Subcutaneous adipose tissue (tissue), 4 donors: ENCODE measurements around the gene GRIN2D. TPM values are rescaled to one million over a fixed set of nuclear protein-coding genes. Genes with fewer than 3 reads are reported as not detected.

Experiments
- total RNA-seq, 4 donors: library from RNA; depleted of rRNA; stranded (reverse); fragments of >200 nt; gene quantifications; one replicate each; pipeline ENCODE4 v1.1.0, GENCODE V29; 2016
- TF ChIP-seq, protein P1 (sequence below): fragments of 450-650 bp; IDR thresholded peaks from one replicate; pipeline ENCODE4 v1.5.1; 2016; ENCODE audit warnings: low read depth, mild to moderate bottlenecking, control low read depth, antibody characterized with exemption, moderate library complexity

GRIN2D gene
- 1 to 10 TPM in 1 of 4 donors, under 1 TPM in 3; 0.16 to 1.0 (median 0.31) TPM for total RNA-seq

DNA sequence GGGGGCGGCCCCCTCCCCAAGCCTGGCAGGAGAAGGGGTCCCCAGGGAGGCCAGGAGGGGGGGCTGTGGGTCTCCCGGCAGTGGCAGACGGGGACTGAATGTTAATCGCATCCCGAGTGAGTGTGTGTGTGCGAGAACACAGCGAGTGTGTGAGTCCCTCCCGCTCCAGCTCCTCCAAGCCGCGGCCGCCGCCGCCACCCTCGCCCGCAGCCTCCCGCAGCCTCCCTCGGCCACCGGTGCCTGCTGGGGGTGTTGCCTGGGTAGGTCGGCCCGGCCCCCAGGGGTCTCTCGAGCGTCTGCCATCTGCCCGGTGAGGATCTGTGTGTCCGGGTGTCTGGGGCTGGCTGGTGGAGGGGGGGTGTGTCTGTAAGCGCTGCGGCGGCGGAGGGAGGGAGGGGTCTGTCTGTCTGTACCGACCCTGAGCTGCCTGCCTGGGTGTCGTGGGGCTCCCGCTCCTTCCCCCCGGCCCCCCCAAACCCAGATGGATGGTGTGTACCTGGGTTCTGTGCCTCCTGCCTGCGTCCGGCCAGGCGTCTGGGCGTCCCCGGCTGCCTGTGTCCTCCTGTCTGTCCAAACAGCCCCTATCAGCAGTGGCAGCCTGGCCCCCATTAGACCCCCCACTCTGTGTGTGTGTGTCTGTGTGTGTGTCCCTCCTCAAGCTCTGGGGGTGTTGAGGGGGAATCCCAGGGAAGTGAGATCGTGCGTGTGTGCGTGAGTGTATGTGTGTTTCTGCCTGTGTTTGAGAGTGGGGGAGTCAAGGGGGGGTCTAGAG, at the start of gene GRIN2D:
GRIN2D (plus strand) TSS at position 110 of the 772 bp plus-strand sequence. CDS start 4,725 bp downstream, outside the sequence.
- TF ChIP-seq, protein P1, sequence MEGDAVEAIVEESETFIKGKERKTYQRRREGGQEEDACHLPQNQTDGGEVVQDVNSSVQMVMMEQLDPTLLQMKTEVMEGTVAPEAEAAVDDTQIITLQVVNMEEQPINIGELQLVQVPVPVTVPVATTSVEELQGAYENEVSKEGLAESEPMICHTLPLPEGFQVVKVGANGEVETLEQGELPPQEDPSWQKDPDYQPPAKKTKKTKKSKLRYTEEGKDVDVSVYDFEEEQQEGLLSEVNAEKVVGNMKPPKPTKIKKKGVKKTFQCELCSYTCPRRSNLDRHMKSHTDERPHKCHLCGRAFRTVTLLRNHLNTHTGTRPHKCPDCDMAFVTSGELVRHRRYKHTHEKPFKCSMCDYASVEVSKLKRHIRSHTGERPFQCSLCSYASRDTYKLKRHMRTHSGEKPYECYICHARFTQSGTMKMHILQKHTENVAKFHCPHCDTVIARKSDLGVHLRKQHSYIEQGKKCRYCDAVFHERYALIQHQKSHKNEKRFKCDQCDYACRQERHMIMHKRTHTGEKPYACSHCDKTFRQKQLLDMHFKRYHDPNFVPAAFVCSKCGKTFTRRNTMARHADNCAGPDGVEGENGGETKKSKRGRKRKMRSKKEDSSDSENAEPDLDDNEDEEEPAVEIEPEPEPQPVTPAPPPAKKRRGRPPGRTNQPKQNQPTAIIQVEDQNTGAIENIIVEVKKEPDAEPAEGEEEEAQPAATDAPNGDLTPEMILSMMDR, result no peak

DNA sequence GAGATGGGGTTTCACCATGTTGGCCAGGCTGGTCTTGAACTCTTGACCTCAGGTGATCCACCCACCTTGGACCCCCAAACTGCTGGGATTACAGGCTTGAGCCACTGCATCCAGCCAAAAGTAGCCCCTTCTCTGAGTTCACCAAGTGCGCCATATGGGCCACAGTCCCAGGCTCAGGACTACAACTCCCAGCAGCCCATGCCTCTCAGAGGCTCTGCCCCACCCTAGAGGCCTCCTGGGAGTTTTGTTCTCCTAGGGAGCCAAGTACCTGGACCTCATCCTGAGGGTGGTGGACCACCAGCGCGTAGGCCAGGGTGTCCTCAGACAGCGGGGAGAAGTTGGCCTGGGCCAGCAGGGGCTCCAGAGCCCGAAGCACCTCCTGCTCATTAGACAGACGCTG, 48.6 kb upstream of the GRIN2D start:
- TF ChIP-seq, protein P1, result no peak

DNA sequence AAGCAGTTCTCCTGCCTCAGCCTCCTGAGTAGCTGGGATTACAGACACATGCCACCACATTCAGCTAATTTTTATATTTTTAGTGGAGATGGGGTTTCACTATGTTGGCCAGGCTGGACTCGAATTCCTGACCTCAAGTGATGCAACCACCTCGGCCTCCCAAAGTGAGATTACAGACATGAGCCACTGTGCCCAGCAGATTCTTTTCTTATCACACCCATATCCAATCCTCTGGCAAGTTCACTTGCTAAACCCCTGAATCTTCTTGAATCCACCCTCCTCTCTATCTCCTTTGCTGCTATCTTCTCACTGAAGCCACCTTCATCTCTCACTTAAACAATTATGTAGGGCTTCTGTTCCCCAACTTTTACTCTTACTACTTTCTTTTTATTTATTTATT, 47.3 kb upstream of the GRIN2D start:
- TF ChIP-seq, protein P1, result no peak

DNA sequence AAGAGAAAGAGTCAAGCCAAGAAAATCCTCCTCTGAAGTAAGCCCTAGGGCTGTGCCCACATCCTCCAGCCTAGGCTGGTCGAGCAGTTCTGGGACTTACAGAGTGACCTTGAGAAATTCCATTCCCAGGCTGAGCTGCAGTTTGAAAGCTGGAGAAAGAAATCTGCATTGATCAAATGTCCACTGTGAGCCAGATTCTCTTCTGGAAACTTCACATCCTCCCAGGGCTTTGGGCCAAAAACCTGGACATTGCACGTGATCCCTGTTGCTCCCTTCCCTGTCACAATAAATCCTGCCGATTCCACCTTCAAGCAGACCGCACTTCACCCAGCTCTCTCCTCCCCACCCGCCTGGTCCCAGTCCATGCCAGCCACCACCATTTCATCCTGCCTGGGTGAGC, 45.4 kb upstream of the GRIN2D start:
- TF ChIP-seq, protein P1, result no peak

DNA sequence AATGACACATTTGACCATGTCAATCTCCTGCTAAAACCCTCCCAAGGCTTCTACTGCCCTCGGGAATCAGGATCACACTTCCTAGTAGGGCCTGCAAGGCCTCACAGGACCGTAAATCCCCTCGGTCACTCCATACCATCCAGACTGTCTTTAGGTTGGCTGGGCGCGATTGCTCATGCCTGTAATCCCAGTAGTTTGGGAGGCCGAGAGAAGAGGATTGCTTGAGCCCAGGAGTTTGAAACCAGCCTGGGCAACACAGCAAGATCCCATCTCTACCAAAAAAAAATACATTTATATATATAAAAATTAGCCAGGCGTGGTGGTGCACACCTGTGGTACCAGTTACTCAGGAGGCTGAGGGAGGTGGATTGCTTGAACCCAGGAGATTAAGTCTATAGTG, 44.7 kb upstream of the GRIN2D start:
- TF ChIP-seq, protein P1, result no peak

DNA sequence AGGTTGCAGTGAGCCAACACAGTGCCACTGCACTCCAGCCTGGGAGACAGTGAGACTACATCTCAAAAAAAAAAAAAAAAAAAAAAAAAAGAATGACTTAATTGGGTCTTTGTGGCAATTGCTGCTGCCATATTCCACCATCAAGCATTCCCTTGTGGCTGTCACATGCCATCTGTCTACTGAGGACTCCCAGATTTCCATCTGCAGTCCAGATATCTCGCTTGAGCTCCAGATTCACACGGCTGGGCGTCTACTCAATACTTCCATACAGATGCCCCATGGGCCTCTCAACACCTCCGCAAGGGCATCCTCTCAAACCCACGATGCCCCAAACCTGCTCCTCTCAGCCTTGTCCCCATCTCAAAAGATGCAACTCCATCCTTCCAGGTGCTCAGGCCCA, 42.6 kb upstream of the GRIN2D start:
- TF ChIP-seq, protein P1, result no peak

DNA sequence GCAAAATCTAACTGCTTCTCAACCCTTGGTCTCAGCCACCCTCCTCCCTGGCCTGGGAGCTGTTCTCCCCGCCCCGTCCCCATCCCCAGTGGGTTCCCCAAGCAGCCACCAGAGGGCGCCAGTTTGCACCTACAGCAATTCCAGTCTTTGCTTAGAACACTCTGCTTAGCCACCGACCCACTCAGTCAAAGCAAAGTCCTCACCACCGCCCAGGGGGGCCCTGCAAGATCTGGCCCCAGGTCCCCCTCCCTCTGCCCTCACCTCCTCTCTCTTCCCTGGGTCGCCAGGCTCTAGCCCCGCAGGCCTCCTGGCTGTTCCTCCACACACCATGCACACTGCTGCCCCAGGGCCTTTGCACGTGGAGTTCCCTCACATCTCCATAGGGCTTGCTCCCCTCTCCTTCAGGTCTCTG, 42.1 kb upstream of the GRIN2D start:
- TF ChIP-seq, protein P1, result no peak
